ENCODE results near the gene CAP2. TPM values are rescaled to one million over a fixed set of nuclear protein-coding genes. Genes with fewer than 3 reads are reported as not detected.

The CAP2 gene
- total and polyA plus RNA-seq, 2 experiments from 2014 or later, result 6.7 to 9.1 TPM

GRCh38 chr6:17474289-17474688, 80.9 kb downstream of the CAP2 start:
- Histone ChIP-seq H3K27ac (ENCODE audit: low read depth) (no peak overlapping the region), H3K36me3 (ENCODE audit: insufficient read depth) (no peaks in the 10 kb centered on the region; the same call in 1 of the 2 replicates), H3K4me3 (no peak overlapping the region), H3K79me2 (replicated peaks; ENCODE audit: insufficient read depth) (no peaks in the 10 kb centered on the region), H3K4me2 (no peak overlapping the region), H3K4me1 (ENCODE audit: insufficient read depth) (no peaks in the 10 kb centered on the region), H3K9me2 (ENCODE audit: insufficient read depth) (no peaks in the 10 kb centered on the region), H4K20me1 (replicated peaks; ENCODE audit: insufficient read depth) (no peaks in the 10 kb centered on the region), H3K27me3 (ENCODE audit: insufficient read depth) (no peaks in the 10 kb centered on the region), H2AFZ (no peak overlapping the region), H3F3A (replicated peaks; ENCODE audit: low read depth) (no peaks in the 10 kb centered on the region)
- no peak overlapping the region for H3K4me3 Mint-ChIP-seq
- ATAC-seq (no peak), DNase-seq (ENCODE audit: low spot score) (no peak)
- no peaks in the 10 kb centered on the region for H3K36me3 Mint-ChIP-seq (ENCODE audit: low read depth)
- no peaks in the 10 kb centered on the region for H3K4me1 Mint-ChIP-seq
- TF ChIP-seq CREB1 (CRISPR knock-in tag; IDR thresholded peaks at IDR 0.05; ENCODE audit: low read depth), result no peak
- no peak for TF ChIP-seq POLR2AphosphoS5 (IDR thresholded peaks at IDR 0.05; ENCODE audit: low read depth)
- no peaks in the 10 kb centered on the region for H3K27me3 Mint-ChIP-seq (ENCODE audit: insufficient read depth, low read depth, poor library complexity)
- H3K27ac Mint-ChIP-seq, result no peak overlapping the region
- no peaks in the 10 kb centered on the region for H3K9me3 Mint-ChIP-seq

DNA sequence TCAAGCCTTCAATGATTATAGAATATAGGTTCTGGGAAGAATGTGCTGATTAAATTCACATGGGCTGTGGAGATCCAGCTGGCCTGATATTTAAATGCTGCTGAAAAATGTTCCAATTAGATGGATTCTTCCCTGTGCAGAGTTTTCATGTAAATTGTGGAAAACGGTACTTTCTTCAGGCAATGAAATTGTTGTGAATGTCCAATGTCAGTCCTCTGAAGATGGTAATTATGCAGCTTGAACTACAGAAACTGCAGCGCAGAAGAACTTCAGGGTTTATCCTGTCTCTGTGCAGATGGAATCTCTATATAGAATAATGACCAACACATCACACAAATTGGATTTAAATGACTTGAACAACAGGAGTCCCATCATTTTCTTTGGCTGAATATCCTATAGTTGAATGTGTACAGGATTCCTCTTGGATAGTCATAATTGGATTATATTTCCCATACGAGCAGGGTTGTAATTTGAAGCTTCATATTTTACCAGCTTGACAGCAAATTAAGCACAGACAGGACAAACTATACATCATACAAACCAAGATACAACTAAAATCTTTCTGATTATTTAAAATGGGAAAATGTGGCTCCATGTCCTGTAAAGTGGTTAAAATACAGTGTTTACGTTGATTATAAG, 82.3 kb downstream of the CAP2 start:
- Mint-ChIP-seq H3K9me3 (no peaks in the 10 kb centered on the region), H3K36me3 (ENCODE audit: low read depth) (no peaks in the 10 kb centered on the region), H3K27me3 (ENCODE audit: insufficient read depth, low read depth, poor library complexity) (no peaks in the 10 kb centered on the region), H3K27ac (no peak overlapping the region), H3K4me3 (no peak overlapping the region), H3K4me1 (no peaks in the 10 kb centered on the region)
- no peak overlapping the region for H3K27ac ChIP-seq (ENCODE audit: low read depth)
- no peak for ATAC-seq
- H3K79me2 ChIP-seq (replicated peaks; ENCODE audit: insufficient read depth), result no peaks in the 10 kb centered on the region
- H3K4me3 ChIP-seq, result no peak overlapping the region
- no peaks in the 10 kb centered on the region for H3K4me1 ChIP-seq (ENCODE audit: insufficient read depth)
- H2AFZ ChIP-seq, result no peak overlapping the region
- no peak for DNase-seq (ENCODE audit: low spot score)
- H3K36me3 ChIP-seq (ENCODE audit: insufficient read depth), result no peaks in the 10 kb centered on the region; the same call in 1 of the 2 replicates
- H3K9me2 ChIP-seq (ENCODE audit: insufficient read depth), result no peaks in the 10 kb centered on the region
- H3K4me2 ChIP-seq, result no peak overlapping the region
- TF ChIP-seq, protein P1, sequence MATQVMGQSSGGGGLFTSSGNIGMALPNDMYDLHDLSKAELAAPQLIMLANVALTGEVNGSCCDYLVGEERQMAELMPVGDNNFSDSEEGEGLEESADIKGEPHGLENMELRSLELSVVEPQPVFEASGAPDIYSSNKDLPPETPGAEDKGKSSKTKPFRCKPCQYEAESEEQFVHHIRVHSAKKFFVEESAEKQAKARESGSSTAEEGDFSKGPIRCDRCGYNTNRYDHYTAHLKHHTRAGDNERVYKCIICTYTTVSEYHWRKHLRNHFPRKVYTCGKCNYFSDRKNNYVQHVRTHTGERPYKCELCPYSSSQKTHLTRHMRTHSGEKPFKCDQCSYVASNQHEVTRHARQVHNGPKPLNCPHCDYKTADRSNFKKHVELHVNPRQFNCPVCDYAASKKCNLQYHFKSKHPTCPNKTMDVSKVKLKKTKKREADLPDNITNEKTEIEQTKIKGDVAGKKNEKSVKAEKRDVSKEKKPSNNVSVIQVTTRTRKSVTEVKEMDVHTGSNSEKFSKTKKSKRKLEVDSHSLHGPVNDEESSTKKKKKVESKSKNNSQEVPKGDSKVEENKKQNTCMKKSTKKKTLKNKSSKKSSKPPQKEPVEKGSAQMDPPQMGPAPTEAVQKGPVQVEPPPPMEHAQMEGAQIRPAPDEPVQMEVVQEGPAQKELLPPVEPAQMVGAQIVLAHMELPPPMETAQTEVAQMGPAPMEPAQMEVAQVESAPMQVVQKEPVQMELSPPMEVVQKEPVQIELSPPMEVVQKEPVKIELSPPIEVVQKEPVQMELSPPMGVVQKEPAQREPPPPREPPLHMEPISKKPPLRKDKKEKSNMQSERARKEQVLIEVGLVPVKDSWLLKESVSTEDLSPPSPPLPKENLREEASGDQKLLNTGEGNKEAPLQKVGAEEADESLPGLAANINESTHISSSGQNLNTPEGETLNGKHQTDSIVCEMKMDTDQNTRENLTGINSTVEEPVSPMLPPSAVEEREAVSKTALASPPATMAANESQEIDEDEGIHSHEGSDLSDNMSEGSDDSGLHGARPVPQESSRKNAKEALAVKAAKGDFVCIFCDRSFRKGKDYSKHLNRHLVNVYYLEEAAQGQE (IDR thresholded peaks at IDR 0.05; ENCODE audit: unreplicated experiment), result no peak
- TF ChIP-seq, protein P2, sequence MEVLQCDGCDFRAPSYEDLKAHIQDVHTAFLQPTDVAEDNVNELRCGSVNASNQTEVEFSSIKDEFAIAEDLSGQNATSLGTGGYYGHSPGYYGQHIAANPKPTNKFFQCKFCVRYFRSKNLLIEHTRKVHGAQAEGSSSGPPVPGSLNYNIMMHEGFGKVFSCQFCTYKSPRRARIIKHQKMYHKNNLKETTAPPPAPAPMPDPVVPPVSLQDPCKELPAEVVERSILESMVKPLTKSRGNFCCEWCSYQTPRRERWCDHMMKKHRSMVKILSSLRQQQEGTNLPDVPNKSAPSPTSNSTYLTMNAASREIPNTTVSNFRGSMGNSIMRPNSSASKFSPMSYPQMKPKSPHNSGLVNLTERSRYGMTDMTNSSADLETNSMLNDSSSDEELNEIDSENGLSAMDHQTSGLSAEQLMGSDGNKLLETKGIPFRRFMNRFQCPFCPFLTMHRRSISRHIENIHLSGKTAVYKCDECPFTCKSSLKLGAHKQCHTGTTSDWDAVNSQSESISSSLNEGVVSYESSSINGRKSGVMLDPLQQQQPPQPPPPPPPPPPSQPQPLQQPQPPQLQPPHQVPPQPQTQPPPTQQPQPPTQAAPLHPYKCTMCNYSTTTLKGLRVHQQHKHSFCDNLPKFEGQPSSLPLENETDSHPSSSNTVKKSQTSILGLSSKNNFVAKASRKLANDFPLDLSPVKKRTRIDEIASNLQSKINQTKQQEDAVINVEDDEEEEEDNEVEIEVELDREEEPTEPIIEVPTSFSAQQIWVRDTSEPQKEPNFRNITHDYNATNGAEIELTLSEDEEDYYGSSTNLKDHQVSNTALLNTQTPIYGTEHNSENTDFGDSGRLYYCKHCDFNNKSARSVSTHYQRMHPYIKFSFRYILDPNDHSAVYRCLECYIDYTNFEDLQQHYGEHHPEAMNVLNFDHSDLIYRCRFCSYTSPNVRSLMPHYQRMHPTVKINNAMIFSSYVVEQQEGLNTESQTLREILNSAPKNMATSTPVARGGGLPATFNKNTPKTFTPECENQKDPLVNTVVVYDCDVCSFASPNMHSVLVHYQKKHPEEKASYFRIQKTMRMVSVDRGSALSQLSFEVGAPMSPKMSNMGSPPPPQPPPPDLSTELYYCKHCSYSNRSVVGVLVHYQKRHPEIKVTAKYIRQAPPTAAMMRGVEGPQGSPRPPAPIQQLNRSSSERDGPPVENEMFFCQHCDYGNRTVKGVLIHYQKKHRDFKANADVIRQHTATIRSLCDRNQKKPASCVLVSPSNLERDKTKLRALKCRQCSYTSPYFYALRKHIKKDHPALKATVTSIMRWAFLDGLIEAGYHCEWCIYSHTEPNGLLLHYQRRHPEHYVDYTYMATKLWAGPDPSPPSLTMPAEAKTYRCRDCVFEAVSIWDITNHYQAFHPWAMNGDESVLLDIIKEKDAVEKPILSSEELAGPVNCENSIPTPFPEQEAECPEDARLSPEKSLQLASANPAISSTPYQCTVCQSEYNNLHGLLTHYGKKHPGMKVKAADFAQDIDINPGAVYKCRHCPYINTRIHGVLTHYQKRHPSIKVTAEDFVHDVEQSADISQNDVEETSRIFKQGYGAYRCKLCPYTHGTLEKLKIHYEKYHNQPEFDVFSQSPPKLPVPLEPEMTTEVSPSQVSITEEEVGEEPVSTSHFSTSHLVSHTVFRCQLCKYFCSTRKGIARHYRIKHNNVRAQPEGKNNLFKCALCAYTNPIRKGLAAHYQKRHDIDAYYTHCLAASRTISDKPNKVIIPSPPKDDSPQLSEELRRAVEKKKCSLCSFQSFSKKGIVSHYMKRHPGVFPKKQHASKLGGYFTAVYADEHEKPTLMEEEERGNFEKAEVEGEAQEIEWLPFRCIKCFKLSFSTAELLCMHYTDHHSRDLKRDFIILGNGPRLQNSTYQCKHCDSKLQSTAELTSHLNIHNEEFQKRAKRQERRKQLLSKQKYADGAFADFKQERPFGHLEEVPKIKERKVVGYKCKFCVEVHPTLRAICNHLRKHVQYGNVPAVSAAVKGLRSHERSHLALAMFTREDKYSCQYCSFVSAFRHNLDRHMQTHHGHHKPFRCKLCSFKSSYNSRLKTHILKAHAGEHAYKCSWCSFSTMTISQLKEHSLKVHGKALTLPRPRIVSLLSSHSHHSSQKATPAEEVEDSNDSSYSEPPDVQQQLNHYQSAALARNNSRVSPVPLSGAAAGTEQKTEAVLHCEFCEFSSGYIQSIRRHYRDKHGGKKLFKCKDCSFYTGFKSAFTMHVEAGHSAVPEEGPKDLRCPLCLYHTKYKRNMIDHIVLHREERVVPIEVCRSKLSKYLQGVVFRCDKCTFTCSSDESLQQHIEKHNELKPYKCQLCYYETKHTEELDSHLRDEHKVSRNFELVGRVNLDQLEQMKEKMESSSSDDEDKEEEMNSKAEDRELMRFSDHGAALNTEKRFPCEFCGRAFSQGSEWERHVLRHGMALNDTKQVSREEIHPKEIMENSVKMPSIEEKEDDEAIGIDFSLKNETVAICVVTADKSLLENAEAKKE (CRISPR knock-in tag; IDR thresholded peaks at IDR 0.05), result no peak
- TF ChIP-seq ZNF114 (CRISPR knock-in tag; IDR thresholded peaks at IDR 0.05), result no peak
- no peak for TF ChIP-seq EZH2 (IDR thresholded peaks at IDR 0.05; ENCODE audit: low read depth, unreplicated experiment)
- no peak for TF ChIP-seq CREB1 (CRISPR knock-in tag; IDR thresholded peaks at IDR 0.05; ENCODE audit: low read depth)
- no peak for TF ChIP-seq EZH2phosphoT487 (IDR thresholded peaks at IDR 0.05; ENCODE audit: unreplicated experiment)
- no peak for TF ChIP-seq ETS1 (IDR thresholded peaks at IDR 0.05)
- no peak for TF ChIP-seq JUNB (IDR thresholded peaks at IDR 0.05; ENCODE audit: unreplicated experiment)
- no peak for TF ChIP-seq POLR2AphosphoS5 (IDR thresholded peaks at IDR 0.05; ENCODE audit: low read depth)
- H3F3A ChIP-seq (replicated peaks; ENCODE audit: low read depth), result no peaks in the 10 kb centered on the region
- H3K27me3 ChIP-seq (ENCODE audit: insufficient read depth), result no peaks in the 10 kb centered on the region
- H4K20me1 ChIP-seq (replicated peaks; ENCODE audit: insufficient read depth), result no peaks in the 10 kb centered on the region

Data from GM23338 (cell line).